Measurements from ENCODE around the gene DDX41. TPM values are rescaled to one million over a fixed set of nuclear protein-coding genes. Genes with fewer than 3 reads are reported as not detected.
"Not testable (repeated sequence)": the region's sequence is repeated elsewhere in the genome, so short reads cannot be mapped to it uniquely, and the experiment has no call there.

DDX41 gene
- total RNA-seq, 4 donors from 2014 or later: 119 to 170 (median 145) TPM

- H3K4me1 ChIP-seq: peaks cover 2 to 17% of the 10 kb centered on the region in 2 donors
- no peaks in the 10 kb centered on the region for H3K9me3 ChIP-seq
- peaks cover 8 to 18% of the 10 kb centered on the region in 2 donors for H3K36me3 ChIP-seq
- TF ChIP-seq CTCF (IDR thresholded peaks at IDR 0.05) (no peak), POLR2A (IDR thresholded peaks at IDR 0.05) (no peak)
- no peak for DNase-seq
- intact Hi-C loops (cut with DNase I): no loop called here
- H3K27ac ChIP-seq: no peak overlapping the region
- 80 to 86% methylated on average over 4 to 15 of the region's 26 CpGs for WGBS, 2 donors
- H3K27me3 ChIP-seq: no peaks in the 10 kb centered on the region
- H3K4me3 ChIP-seq (replicated peaks in 1 of 3): no peak overlapping the region
Observed at GRCh38 chr5:177489119-177489716, 27.5 kb downstream of the DDX41 start.

- Histone ChIP-seq H3K36me3 (peaks cover 8 to 18% of the 10 kb centered on the region in 2 donors), H3K4me1 (peaks cover 0 to 5% of the 10 kb centered on the region in 2 donors), H3K4me3 (replicated peaks in 1 of 3) (no peak overlapping the region), H3K27me3 (no peaks in the 10 kb centered on the region), H3K27ac (no peak overlapping the region), H3K9me3 (no peaks in the 10 kb centered on the region)
- 89 to 95% methylated on average over 13 to 14 of the region's 15 CpGs for WGBS, 2 donors
- TF ChIP-seq POLR2A (IDR thresholded peaks at IDR 0.05): no peak
- no peak for TF ChIP-seq CTCF (IDR thresholded peaks at IDR 0.05)
- intact Hi-C loops (cut with DNase I): no loop called here
- DNase-seq: no peak
Observed at GRCh38 chr5:177487975-177488374, 28.8 kb downstream of the DDX41 start.

- Histone ChIP-seq H3K27me3 (no peaks in the 10 kb centered on the region), H3K4me3 (replicated peaks in 1 of 3) (no peak overlapping the region), H3K27ac (no peak overlapping the region), H3K9me3 (no peaks in the 10 kb centered on the region), H3K36me3 (peaks cover 8 to 18% of the 10 kb centered on the region in 2 donors), H3K4me1 (no peaks in the 10 kb centered on the region)
- TF ChIP-seq CTCF (IDR thresholded peaks at IDR 0.05): no peak
- no peak for TF ChIP-seq POLR2A (IDR thresholded peaks at IDR 0.05)
- WGBS, 2 donors: 94% methylated on average over 8 of the region's 8 CpGs
- intact Hi-C loops (cut with DNase I): no loop called here
- DNase-seq: no peak
Observed at GRCh38 chr5:177487144-177487543, 29.6 kb downstream of the DDX41 start.

GRCh38 chr5:177486256-177486655 lies 30.5 kb downstream of the DDX41 start:
- Histone ChIP-seq H3K36me3 (peaks cover 8 to 18% of the 10 kb centered on the region in 2 donors), H3K9me3 (no peaks in the 10 kb centered on the region), H3K27ac (no peak overlapping the region), H3K27me3 (no peaks in the 10 kb centered on the region), H3K4me1 (no peaks in the 10 kb centered on the region), H3K4me3 (replicated peaks in 1 of 3) (no peak overlapping the region)
- TF ChIP-seq POLR2A (IDR thresholded peaks at IDR 0.05) (no peak), CTCF (IDR thresholded peaks at IDR 0.05) (no peak)
- intact Hi-C loops (cut with DNase I): no loop called here
- 88 to 98% methylated on average over 3 of the region's 3 CpGs for WGBS, 2 donors
- DNase-seq: no peak

- WGBS, 2 donors: 85 to 95% methylated on average over 3 of the region's 3 CpGs
- intact Hi-C loops (cut with DNase I); H3K27ac ChIP-seq; H3K27me3 ChIP-seq; DNase-seq; H3K9me3 ChIP-seq; H3K4me3 ChIP-seq (replicated peaks in 1 of 3); H3K4me1 ChIP-seq: not testable (repeated sequence)
- peaks cover 8 to 18% of the 10 kb centered on the region in 2 donors for H3K36me3 ChIP-seq
Observed at GRCh38 chr5:177485753-177486152, 31.0 kb downstream of the DDX41 start.
